HEK293 (cell line): ENCODE measurements around the gene KCTD18.
A peak's percentile ranks its signal among the peaks of the same experiment; 100 is the strongest.

Source experiments
- CTCF ChIA-PET: fragments of 350-600 bp; formaldehyde crosslinking; extraction: SDS; loops from one replicate; lab custom pipeline; 2021; ENCODE audit warnings: antibody characterized with exemption; lab: Yijun Ruan, JAX
- POLR2A ChIA-PET: fragments of 300-600 bp; formaldehyde crosslinking; extraction: SDS; loops from one replicate; lab custom pipeline; 2020; ENCODE audit warnings: antibody characterized with exemption, inconsistent platforms; lab: Yijun Ruan, JAX
- H3K27ac ChIP-seq: fragments of 200-500 bp; sonication (Bioruptor generic); 2 replicates; pipeline ENCODE4 v1.5.1; 2014; ENCODE audit warnings: low read depth, low read length, control low read depth, inconsistent platforms; ENCODE audit errors: extremely low read depth
- H3K36me3 ChIP-seq, 2 experiments: fragments of 200-500 bp in 1 of 2; sonication (Bioruptor generic) in 1 of 2; 1 replicate in 1 of 2; 2 replicates in 1 of 2; pipeline ENCODE4 v1.5.1; 2014 to 2017; ENCODE audit warnings: inconsistent platforms in 2 of 2, low read length in 2 of 2; ENCODE audit not compliant: control insufficient read depth in 2 of 2, insufficient read depth in 1 of 2
- H3K4me1 ChIP-seq: fragments of 200-500 bp; sonication (Bioruptor generic); 2 replicates; pipeline ENCODE4 v1.5.1; 2014; ENCODE audit warnings: mild to moderate bottlenecking, low read length, inconsistent platforms; ENCODE audit not compliant: control insufficient read depth, insufficient read depth
- H3K4me3 ChIP-seq: 2 replicates; pipeline ENCODE4 v1.5.1; 2011; ENCODE audit warnings: low read depth, mild to moderate bottlenecking, control low read depth, low read length, moderate library complexity
- H3K9me3 ChIP-seq: fragments of 200-500 bp; sonication (Bioruptor generic); 2 replicates; pipeline ENCODE4 v1.5.1; 2014; ENCODE audit warnings: low read depth, low read length, inconsistent platforms; ENCODE audit not compliant: control insufficient read depth, insufficient read depth
- HOXA7 ChIP-seq: sonication (generic); formaldehyde crosslinking; IDR thresholded peaks from 2 replicates; pipeline ENCODE4 v1.8.1; 2022; ENCODE audit warnings: missing genetic modification reagents, borderline replicate concordance
- HOXC10 ChIP-seq: sonication (generic); formaldehyde crosslinking; IDR thresholded peaks from 2 replicates; pipeline ENCODE4 v1.8.1; 2023; ENCODE audit warnings: mild to moderate bottlenecking, missing genetic modification reagents
- TRIM28 ChIP-seq: IDR thresholded peaks from 2 replicates; pipeline ENCODE4 v1.6.1; 2011; ENCODE audit warnings: low read length, control low read depth, borderline replicate concordance
- ZBTB48 ChIP-seq: fragments of 450-650 bp; formaldehyde crosslinking; IDR thresholded peaks from 2 replicates; pipeline ENCODE4 v1.5.1; 2016; ENCODE audit warnings: missing biosample characterization, missing genetic modification characterization
- ZNF112 ChIP-seq: fragments of 450-650 bp; formaldehyde crosslinking; IDR thresholded peaks from 2 replicates; pipeline ENCODE4 v1.5.0; 2017; ENCODE audit warnings: missing biosample characterization, missing genetic modification characterization
- ZNF138 ChIP-seq: fragments of 450-650 bp; formaldehyde crosslinking; IDR thresholded peaks from 2 replicates; pipeline ENCODE4 v1.5.1; 2016; ENCODE audit warnings: missing biosample characterization, missing genetic modification characterization, borderline replicate concordance
- ZNF19 ChIP-seq: fragments of 450-650 bp; formaldehyde crosslinking; IDR thresholded peaks from 2 replicates; pipeline ENCODE4; 2016; ENCODE audit warnings: missing biosample characterization, missing genetic modification characterization, low read depth
- ZNF211 ChIP-seq: fragments of 450-650 bp; formaldehyde crosslinking; IDR thresholded peaks from 2 replicates; pipeline ENCODE4 v1.5.1; 2016; ENCODE audit warnings: low read depth, missing biosample characterization, missing genetic modification characterization
- ZNF223 ChIP-seq: fragments of 450-650 bp; formaldehyde crosslinking; IDR thresholded peaks from 2 replicates; pipeline ENCODE4 v1.5.1; 2016; ENCODE audit warnings: missing biosample characterization, missing genetic modification characterization
- ZNF341 ChIP-seq: fragments of 450-650 bp; formaldehyde crosslinking; IDR thresholded peaks from 2 replicates; pipeline ENCODE4; 2016; ENCODE audit warnings: low read depth, missing biosample characterization, missing genetic modification characterization
- ZNF354C ChIP-seq: fragments of 450-650 bp; formaldehyde crosslinking; IDR thresholded peaks from 2 replicates; pipeline ENCODE4 v1.5.1; 2016; ENCODE audit warnings: missing biosample characterization, missing genetic modification characterization, low read depth, borderline replicate concordance
- ZNF404 ChIP-seq: fragments of 450-650 bp; formaldehyde crosslinking; IDR thresholded peaks from 2 replicates; pipeline ENCODE4 v1.5.1; 2017; ENCODE audit warnings: missing biosample characterization, missing genetic modification characterization
- ZNF423 ChIP-seq: fragments of 450-650 bp; formaldehyde crosslinking; IDR thresholded peaks from 2 replicates; pipeline ENCODE4 v1.5.1; 2016; ENCODE audit warnings: missing biosample characterization, missing genetic modification characterization
- ZNF48 ChIP-seq: fragments of 450-650 bp; formaldehyde crosslinking; IDR thresholded peaks from 2 replicates; pipeline ENCODE4 v1.5.1; 2016; ENCODE audit warnings: missing biosample characterization, missing genetic modification characterization
- ZNF548 ChIP-seq: fragments of 450-650 bp; formaldehyde crosslinking; IDR thresholded peaks from 2 replicates; pipeline ENCODE4 v1.5.1; 2016; ENCODE audit warnings: missing biosample characterization, missing genetic modification characterization
- ZNF571 ChIP-seq: fragments of 450-650 bp; formaldehyde crosslinking; IDR thresholded peaks from 2 replicates; pipeline ENCODE4 v1.5.0; 2017; ENCODE audit warnings: missing biosample characterization, missing genetic modification characterization
- ZNF629 ChIP-seq: fragments of 450-650 bp; formaldehyde crosslinking; IDR thresholded peaks from 2 replicates; pipeline ENCODE4 v1.5.1; 2017; ENCODE audit warnings: missing biosample characterization, missing genetic modification characterization
- ZNF701 ChIP-seq: fragments of 450-650 bp; formaldehyde crosslinking; IDR thresholded peaks from 2 replicates; pipeline ENCODE4 v1.5.1; 2016; ENCODE audit warnings: missing biosample characterization, missing genetic modification characterization
- ZNF837 ChIP-seq: fragments of 450-650 bp; formaldehyde crosslinking; IDR thresholded peaks from 2 replicates; pipeline ENCODE4 v1.5.1; 2016; ENCODE audit warnings: missing biosample characterization, missing genetic modification characterization
- TF ChIP-seq, protein P1 (sequence below): fragments of 450-650 bp; formaldehyde crosslinking; IDR thresholded peaks from 2 replicates; pipeline ENCODE4 v1.5.1; 2016; ENCODE audit warnings: missing biosample characterization, missing genetic modification characterization
- TF ChIP-seq, protein P2 (sequence below): fragments of 450-650 bp; IDR thresholded peaks from 2 replicates; pipeline ENCODE4 v1.5.1; 2018; ENCODE audit warnings: missing biosample characterization, missing genetic modification characterization
- TF ChIP-seq, protein P3 (sequence below): fragments of 450-650 bp; formaldehyde crosslinking; IDR thresholded peaks from 2 replicates; pipeline ENCODE4 v1.5.1; 2016; ENCODE audit warnings: missing biosample characterization, missing genetic modification characterization
- TF ChIP-seq, protein P4 (sequence below): fragments of 450-650 bp; formaldehyde crosslinking; IDR thresholded peaks from 2 replicates; pipeline ENCODE4 v1.5.1; 2016; ENCODE audit warnings: missing biosample characterization, missing genetic modification characterization, low read depth
- TF ChIP-seq, protein P5 (sequence below): fragments of 450-650 bp; formaldehyde crosslinking; IDR thresholded peaks from 2 replicates; pipeline ENCODE4 v1.5.1; 2016; ENCODE audit warnings: missing biosample characterization, missing genetic modification characterization
- TF ChIP-seq, protein P6 (sequence below): fragments of 450-650 bp; formaldehyde crosslinking; IDR thresholded peaks from 2 replicates; pipeline ENCODE4 v1.5.1; 2016; ENCODE audit warnings: missing biosample characterization, missing genetic modification characterization

The KCTD18 gene

DNA sequence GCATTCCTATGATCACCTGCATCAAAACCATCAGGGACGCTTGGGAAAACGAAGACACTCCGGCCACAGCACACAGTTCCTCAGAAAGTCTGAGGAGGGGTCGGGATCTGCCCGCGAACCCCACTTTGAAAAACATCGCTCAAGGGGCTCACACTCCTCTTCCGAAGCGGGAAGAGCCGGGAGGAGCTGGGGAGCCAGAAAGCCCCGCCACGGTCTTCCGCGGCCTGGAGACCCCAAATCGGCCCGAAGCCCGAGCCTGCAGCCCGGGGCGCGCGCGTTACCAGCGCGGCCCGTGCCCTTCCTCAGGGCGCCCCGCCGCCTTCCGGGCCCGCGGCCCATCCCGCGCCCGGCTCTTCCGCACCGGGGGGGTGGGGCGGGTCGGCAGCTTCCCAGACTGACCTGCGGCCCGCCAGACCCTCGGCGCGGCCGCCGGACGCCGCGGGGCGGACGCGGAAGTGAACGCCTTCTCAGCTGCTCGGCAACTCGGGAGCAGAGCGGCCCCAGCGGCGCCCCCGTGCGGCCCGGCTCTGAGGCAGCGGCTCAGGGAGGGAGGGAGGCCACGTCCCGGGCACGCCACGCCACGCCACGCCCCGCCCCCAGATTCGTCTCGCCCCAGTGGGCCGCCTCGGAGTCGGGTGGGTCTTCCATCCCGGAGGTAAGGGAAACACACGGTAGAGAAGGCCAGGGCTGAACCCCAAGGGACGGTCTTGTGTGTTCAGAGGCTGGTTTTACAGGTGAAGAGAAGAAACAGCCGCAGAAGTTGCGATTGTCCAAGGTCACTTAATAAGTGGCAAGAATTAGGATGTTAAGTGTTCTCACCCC is at the start of gene KCTD18 (continued):
- TF ChIP-seq ZNF341 (tag by site-specific recombination) = peak; percentile 75

DNA sequence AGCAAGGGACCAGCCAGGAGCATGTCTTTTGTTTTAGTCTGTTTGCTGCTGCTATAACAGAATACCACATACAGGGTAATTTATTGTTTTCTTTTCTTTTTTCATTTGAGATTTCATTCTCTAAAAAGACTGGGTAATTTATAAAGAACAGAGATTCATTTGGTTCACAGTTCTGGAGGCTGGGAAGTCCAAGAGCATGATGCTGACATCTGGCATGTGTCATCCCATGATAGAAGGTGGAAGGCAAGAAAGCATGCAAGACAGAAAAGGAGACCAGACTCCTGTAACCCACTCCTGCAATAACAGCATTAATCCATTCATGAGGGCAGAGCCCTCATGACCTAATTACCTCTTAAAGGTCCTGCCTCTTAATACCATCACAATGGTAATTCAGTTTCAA is 30.9 kb upstream of the KCTD18 start:
- POLR2A ChIA-PET = no interaction called here
- TF ChIP-seq HOXC10 = no peak
- no peak for TF ChIP-seq ZNF48 (tag by site-specific recombination)
- TF ChIP-seq, protein P1, sequence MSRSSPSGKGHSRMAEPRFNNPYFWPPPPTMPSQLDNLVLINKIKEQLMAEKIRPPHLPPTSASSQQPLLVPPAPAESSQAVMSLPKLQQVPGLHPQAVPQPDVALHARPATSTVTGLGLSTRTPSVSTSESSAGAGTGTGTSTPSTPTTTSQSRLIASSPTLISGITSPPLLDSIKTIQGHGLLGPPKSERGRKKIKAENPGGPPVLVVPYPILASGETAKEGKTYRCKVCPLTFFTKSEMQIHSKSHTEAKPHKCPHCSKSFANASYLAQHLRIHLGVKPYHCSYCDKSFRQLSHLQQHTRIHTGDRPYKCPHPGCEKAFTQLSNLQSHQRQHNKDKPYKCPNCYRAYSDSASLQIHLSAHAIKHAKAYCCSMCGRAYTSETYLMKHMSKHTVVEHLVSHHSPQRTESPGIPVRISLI (tag by site-specific recombination) = no peak
- no peak for TF ChIP-seq ZNF223
- TF ChIP-seq, protein P2, sequence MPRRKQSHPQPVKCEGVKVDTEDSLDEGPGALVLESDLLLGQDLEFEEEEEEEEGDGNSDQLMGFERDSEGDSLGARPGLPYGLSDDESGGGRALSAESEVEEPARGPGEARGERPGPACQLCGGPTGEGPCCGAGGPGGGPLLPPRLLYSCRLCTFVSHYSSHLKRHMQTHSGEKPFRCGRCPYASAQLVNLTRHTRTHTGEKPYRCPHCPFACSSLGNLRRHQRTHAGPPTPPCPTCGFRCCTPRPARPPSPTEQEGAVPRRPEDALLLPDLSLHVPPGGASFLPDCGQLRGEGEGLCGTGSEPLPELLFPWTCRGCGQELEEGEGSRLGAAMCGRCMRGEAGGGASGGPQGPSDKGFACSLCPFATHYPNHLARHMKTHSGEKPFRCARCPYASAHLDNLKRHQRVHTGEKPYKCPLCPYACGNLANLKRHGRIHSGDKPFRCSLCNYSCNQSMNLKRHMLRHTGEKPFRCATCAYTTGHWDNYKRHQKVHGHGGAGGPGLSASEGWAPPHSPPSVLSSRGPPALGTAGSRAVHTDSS (tag by site-specific recombination) = no peak
- no peak for TF ChIP-seq ZNF404 (tag by site-specific recombination)
- TF ChIP-seq ZNF571 = no peak
- TF ChIP-seq ZNF548 (tag by site-specific recombination) = no peak
- TF ChIP-seq ZNF19 = no peak
- no peak for TF ChIP-seq ZNF837 (tag by site-specific recombination)
- TF ChIP-seq, protein P3, sequence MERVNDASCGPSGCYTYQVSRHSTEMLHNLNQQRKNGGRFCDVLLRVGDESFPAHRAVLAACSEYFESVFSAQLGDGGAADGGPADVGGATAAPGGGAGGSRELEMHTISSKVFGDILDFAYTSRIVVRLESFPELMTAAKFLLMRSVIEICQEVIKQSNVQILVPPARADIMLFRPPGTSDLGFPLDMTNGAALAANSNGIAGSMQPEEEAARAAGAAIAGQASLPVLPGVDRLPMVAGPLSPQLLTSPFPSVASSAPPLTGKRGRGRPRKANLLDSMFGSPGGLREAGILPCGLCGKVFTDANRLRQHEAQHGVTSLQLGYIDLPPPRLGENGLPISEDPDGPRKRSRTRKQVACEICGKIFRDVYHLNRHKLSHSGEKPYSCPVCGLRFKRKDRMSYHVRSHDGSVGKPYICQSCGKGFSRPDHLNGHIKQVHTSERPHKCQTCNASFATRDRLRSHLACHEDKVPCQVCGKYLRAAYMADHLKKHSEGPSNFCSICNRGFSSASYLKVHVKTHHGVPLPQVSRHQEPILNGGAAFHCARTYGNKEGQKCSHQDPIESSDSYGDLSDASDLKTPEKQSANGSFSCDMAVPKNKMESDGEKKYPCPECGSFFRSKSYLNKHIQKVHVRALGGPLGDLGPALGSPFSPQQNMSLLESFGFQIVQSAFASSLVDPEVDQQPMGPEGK (tag by site-specific recombination) = no peak
- TF ChIP-seq ZNF354C = no peak
- TF ChIP-seq ZNF211 (tag by site-specific recombination) = no peak
- no peak for TF ChIP-seq ZNF701 (tag by site-specific recombination)
- TF ChIP-seq, all 188 proteins: peak for 0
- no peaks in the 10 kb centered on the region for H3K9me3 ChIP-seq
- H3K36me3 ChIP-seq = peaks cover 30 to 79% of the 10 kb centered on the region in 2 experiments
- H3K4me1 ChIP-seq = no peaks in the 10 kb centered on the region
- CTCF ChIA-PET = no interaction called here
- no peak overlapping the region for H3K4me3 ChIP-seq
- no peak overlapping the region for H3K27ac ChIP-seq

DNA sequence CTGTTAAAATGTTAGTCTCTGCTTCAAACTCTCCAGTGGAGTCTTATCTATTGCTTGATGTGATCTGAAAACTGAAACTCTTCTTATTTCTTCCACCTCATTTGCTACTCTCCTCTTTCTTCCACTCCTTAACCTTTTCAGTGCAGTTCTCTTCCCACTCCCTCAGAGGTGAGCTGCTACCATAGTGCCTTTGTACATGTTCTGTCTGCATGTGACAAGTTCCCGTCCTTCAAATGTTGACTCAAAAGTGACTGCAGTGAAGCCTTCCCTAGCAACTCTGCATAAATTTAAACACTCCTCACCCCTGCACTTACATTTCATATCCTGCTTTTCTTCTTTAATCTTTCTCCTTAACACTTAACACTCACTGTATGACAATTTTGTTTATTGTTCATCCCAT is 28.3 kb upstream of the KCTD18 start:
- H3K27ac ChIP-seq = no peak overlapping the region
- no peaks in the 10 kb centered on the region for H3K4me1 ChIP-seq
- H3K36me3 ChIP-seq = peaks cover 27 to 77% of the 10 kb centered on the region in 2 experiments
- H3K4me3 ChIP-seq = no peak overlapping the region
- CTCF ChIA-PET = interaction anchor here (0.7 kb wide), 1 partner anchor 170 kb away, joined by 4 read pairs; no protein-coding TSS in a partner anchor
- POLR2A ChIA-PET = no interaction called here
- no peaks in the 10 kb centered on the region for H3K9me3 ChIP-seq
- TF ChIP-seq ZNF423 (tag by site-specific recombination) = no peak
- TF ChIP-seq, protein P4, sequence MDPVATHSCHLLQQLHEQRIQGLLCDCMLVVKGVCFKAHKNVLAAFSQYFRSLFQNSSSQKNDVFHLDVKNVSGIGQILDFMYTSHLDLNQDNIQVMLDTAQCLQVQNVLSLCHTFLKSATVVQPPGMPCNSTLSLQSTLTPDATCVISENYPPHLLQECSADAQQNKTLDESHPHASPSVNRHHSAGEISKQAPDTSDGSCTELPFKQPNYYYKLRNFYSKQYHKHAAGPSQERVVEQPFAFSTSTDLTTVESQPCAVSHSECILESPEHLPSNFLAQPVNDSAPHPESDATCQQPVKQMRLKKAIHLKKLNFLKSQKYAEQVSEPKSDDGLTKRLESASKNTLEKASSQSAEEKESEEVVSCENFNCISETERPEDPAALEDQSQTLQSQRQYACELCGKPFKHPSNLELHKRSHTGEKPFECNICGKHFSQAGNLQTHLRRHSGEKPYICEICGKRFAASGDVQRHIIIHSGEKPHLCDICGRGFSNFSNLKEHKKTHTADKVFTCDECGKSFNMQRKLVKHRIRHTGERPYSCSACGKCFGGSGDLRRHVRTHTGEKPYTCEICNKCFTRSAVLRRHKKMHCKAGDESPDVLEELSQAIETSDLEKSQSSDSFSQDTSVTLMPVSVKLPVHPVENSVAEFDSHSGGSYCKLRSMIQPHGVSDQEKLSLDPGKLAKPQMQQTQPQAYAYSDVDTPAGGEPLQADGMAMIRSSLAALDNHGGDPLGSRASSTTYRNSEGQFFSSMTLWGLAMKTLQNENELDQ = no peak
- TF ChIP-seq, protein P5, sequence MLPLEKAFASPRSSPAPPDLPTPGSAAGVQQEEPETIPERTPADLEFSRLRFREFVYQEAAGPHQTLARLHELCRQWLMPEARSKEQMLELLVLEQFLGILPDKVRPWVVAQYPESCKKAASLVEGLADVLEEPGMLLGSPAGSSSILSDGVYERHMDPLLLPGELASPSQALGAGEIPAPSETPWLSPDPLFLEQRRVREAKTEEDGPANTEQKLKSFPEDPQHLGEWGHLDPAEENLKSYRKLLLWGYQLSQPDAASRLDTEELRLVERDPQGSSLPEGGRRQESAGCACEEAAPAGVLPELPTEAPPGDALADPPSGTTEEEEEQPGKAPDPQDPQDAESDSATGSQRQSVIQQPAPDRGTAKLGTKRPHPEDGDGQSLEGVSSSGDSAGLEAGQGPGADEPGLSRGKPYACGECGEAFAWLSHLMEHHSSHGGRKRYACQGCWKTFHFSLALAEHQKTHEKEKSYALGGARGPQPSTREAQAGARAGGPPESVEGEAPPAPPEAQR (tag by site-specific recombination) = no peak
- no peak for TF ChIP-seq ZBTB48 (tag by site-specific recombination)
- TF ChIP-seq, protein P6, sequence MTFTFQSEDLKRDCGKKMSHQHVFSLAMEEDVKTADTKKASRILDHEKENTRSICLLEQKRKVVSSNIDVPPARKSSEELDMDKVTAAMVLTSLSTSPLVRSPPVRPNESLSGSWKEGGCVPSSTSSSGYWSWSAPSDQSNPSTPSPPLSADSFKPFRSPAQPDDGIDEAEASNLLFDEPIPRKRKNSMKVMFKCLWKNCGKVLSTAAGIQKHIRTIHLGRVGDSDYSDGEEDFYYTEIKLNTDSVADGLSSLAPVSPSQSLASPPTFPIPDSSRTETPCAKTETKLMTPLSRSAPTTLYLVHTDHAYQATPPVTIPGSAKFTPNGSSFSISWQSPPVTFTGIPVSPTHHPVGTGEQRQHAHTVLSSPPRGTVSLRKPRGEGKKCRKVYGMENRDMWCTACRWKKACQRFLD (tag by site-specific recombination) = no peak
- TF ChIP-seq TRIM28 = no peak
- TF ChIP-seq ZNF138 = no peak
- no peak for TF ChIP-seq ZNF629 (tag by site-specific recombination)
- TF ChIP-seq ZNF112 (tag by site-specific recombination) = no peak
- TF ChIP-seq HOXA7 (CRISPR knock-in tag) = no peak
